GM10266 (cell line): ENCODE results near the gene VEGFA.

Source experiments
- DNase-seq: peaks from one replicate; pipeline ENCODE4 v3.0.0; 2012; ENCODE audit errors: extremely low spot score
- CTCF ChIP-seq: IDR thresholded peaks from 2 replicates; pipeline ENCODE4 v1.5.1; 2012; ENCODE audit warnings: mild to moderate bottlenecking, low read depth; ENCODE audit not compliant: control insufficient read depth, insufficient read depth; ENCODE audit errors: missing control alignments

The VEGFA gene

GRCh38 chr6:43782764-43783513 is 12.9 kb downstream of the VEGFA start:
- no peak for DNase-seq
- TF ChIP-seq CTCF = no peak

DNA sequence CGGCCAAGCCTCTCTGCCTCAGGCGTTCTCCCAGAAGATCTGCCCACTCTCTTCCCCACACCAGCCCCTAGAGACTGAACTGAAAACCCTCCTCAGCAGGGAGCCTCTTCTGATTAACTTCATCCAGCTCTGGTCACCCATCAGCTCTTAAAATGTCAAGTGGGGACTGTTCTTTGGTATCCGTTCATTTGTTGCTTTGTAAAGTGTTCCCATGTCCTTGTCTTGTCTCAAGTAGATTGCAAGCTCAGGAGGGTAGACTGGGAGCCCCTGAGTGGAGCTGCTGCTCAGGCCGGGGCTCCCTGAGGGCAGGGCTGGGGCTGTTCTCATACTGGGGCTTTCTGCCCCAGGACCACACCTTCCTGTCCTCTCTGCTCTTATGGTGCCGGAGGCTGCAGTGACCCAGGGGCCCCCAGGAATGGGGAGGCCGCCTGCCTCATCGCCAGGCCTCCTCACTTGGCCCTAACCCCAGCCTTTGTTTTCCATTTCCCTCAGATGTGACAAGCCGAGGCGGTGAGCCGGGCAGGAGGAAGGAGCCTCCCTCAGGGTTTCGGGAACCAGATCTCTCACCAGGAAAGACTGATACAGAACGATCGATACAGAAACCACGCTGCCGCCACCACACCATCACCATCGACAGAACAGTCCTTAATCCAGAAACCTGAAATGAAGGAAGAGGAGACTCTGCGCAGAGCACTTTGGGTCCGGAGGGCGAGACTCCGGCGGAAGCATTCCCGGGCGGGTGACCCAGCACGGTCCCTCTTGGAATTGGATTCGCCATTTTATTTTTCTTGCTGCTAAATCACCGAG is 14.2 kb downstream of the VEGFA start:
- TF ChIP-seq CTCF = no peak
- DNase-seq = no peak

- DNase-seq = no peak
- no peak for TF ChIP-seq CTCF
Observed at GRCh38 chr6:43785220-43785752, 15.3 kb downstream of the VEGFA start.

DNA sequence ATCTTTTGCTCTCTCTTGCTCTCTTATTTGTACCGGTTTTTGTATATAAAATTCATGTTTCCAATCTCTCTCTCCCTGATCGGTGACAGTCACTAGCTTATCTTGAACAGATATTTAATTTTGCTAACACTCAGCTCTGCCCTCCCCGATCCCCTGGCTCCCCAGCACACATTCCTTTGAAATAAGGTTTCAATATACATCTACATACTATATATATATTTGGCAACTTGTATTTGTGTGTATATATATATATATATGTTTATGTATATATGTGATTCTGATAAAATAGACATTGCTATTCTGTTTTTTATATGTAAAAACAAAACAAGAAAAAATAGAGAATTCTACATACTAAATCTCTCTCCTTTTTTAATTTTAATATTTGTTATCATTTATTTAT is 15.9 kb downstream of the VEGFA start:
- no peak for DNase-seq
- TF ChIP-seq CTCF = no peak

- no peak for TF ChIP-seq CTCF
- DNase-seq = no peak
Observed at GRCh38 chr6:43786664-43787329, 16.8 kb downstream of the VEGFA start.

GRCh38 chr6:43788301-43788700 is 18.3 kb downstream of the VEGFA start:
- DNase-seq = no peak
- no peak for TF ChIP-seq CTCF
